Retinal pigment epithelial cell (primary cell): ENCODE measurements around the gene CD200R1L.

ENCODE experiments used
- DNase-seq: peaks from one replicate; pipeline ENCODE4 v3.0.0-alpha.2; 2010; ENCODE audit warnings: low read depth
- H3K4me3 ChIP-seq: 2 replicates; pipeline ENCODE4 v1.5.1; 2011; ENCODE audit warnings: mild to moderate bottlenecking, low read length, control low read depth, moderate library complexity
- CTCF ChIP-seq: conservative IDR thresholded peaks from 2 replicates; pipeline ENCODE4 v1.5.1; 2011; ENCODE audit warnings: low read depth, low read length, control low read depth, inconsistent platforms

Gene CD200R1L

GRCh38 chr3:112805126-112805525, 41.5 kb downstream of the CD200R1L start:
- no peak overlapping the region for H3K4me3 ChIP-seq
- no peak for DNase-seq
- no peak for TF ChIP-seq CTCF

DNA sequence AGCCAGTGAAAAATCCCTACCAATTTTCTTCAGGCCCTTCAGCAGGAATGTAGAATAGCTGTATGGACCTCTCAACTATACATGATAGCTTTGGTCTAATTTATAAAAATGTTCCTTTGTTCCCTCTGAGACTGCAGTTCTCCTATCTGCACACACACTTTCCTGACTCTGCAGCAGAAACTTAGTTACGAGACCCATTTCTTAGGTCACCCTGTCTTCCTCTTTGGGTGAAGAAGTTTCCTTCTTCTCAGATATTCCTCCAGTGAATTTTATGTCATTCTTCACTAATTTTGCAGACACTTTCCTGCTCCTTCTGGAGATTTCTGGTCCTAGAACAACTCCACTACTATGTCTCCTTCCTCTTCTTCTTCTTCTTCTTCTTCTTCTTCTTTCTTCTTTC, 42.6 kb downstream of the CD200R1L start:
- no peak for TF ChIP-seq CTCF
- DNase-seq, result no peak
- H3K4me3 ChIP-seq, result no peak overlapping the region

- DNase-seq, result no peak
- no peak for TF ChIP-seq CTCF
- H3K4me3 ChIP-seq, result no peak overlapping the region
Measured at GRCh38 chr3:112803467-112803866, 43.2 kb downstream of the CD200R1L start.

- H3K4me3 ChIP-seq, result no peak overlapping the region
- no peak for DNase-seq
- TF ChIP-seq CTCF, result no peak
Measured at GRCh38 chr3:112802338-112802737, 44.3 kb downstream of the CD200R1L start.

DNA sequence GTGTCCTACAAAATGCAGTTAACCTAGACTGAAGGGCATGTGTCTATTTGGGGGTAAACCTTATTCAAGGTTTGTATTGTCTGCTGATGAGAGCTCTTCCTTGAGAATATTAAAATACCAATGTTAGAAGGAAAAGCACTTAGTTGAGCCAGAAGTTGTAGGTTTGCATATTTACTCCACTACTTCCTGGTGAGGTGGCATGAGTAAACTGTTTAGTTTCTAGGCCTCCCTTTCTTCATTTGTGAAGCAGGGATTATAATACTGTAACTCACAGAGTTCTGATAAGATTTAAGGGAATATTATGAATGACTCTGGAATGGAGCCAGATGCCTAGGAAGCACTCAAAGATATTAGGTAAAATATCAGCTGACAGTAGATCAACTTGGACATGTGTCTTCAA, 46.7 kb downstream of the CD200R1L start:
- DNase-seq, result no peak
- H3K4me3 ChIP-seq, result no peak overlapping the region
- no peak for TF ChIP-seq CTCF

DNA sequence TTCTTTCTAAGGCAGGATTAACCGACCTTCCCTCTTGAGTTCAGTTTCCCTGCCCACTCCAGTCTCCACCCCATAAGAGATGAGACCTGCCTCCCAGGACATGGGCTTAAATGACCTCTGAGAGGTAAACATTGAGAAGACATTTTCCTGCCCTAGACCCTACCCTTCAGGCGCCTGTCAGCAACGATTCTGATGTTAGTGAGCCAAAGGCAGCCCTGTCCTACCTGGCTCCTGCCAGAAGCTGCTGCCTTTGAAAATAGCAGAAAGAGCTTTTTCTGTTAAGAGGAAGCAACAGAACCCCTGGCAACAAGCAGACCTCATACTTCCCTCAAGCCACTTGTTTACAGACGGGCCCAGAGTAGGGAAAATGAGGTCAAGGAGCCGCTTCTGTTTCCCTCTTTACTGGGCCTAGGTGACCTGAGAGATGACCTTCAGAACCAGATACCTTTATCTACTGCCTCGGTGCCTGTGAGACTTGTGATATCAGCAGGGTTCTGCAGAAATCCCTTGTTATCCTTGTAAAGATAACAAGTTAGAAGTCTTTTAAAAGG, 52.0 kb downstream of the CD200R1L start:
- no peak overlapping the region for H3K4me3 ChIP-seq
- no peak for DNase-seq
- TF ChIP-seq CTCF, result no peak

DNA sequence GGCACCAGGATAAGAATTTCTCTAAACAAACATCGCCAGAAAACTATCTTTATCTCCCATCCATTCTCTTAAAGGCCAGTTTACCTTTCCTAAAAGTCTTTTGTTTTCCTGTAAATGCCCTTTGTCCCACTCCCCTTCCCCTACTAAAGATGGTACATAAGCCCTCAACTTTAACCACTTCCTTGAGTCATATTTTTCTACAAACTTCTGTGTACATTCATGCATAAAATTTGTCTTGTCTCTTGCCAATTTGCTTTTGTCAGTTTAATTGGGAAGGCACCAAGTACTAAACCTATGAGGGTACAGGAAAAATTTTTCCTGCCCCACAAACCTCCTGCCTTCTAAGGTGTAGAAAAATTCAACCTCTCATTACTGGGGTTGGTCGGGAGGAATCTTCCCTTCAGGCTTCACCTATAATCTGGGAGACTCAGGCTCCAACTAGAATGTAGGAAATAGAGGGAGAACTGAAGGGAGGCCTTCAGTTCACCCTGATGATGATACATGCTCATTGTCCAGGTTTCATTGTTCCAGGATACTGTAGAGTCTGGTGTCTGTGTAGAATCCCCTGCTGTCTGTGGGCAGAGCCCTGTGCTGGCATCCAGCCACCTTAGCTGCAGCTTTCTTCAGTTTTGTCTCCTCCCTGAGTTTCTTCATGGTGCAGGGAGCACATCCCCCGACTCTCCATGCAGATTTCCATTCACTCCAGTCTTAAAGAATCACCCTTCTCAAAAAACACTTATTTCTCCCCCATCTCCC, 53.2 kb downstream of the CD200R1L start:
- TF ChIP-seq CTCF, result no peak
- no peak for DNase-seq
- H3K4me3 ChIP-seq, result no peak overlapping the region
